ENCODE data around the gene TOX3.

DNA sequence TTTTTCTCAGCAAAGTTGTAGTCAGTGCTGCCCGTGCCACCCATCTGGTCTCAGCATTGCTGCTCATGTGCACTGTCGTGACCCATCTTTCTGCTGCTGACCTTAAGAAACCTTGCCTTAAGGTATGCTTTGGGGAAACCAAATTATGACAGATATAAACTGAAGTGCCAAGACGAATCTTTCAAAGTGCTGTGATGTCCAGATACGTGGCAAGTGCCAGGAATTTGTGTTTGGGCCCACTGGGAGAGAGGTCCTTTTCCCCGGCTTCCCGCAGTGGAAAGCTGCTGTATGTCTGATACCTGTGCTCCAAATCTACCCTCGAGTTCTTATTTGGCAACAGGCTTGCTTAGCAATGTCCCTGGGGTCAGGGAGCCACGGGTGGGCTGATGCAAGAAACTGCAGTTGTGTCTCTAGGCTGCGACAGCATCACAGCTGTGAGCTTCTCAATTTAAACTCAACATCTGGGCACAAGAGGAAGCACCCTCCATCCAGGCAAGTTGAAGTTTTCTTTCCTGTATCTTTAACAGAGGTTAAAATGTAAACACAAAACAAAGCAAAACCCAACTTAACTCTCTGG lies 30.3 kb upstream of the TOX3 start:
- no peak for TF ChIP-seq EZH2 (IDR thresholded peaks at IDR 0.05; ENCODE audit: borderline replicate concordance, insufficient read depth, low read depth, low read length, poor library complexity, severe bottlenecking)
- TF ChIP-seq CTCF (IDR thresholded peaks at IDR 0.05): no peak
